IMR-90 (cell line): ENCODE data around the gene GPRC5C. TPM values are rescaled to one million over a fixed set of nuclear protein-coding genes. Genes with fewer than 3 reads are reported as not detected.

Experiments used
- ATAC-seq: fragments of 200-7000 bp; cut with Tn5 transposase; 2 replicates; pipeline ENCODE4 v1.9.1; 2020; ENCODE audit warnings: low read depth, mild to moderate bottlenecking, moderate library complexity
- BruUV-seq: library from RNA; stranded (reverse); fragments of 400-500 nt; replicated peaks from 2 replicates; lab custom pipeline; 2021; lab: Mats Ljungman, UMichigan
- CTCF ChIA-PET: fragments of 300-600 bp; formaldehyde crosslinking; extraction: SDS; loops from one replicate; lab custom pipeline; 2021; ENCODE audit warnings: antibody characterized with exemption; lab: Yijun Ruan, JAX
- POLR2A ChIA-PET: fragments of 300-600 bp; sonication (Branson Sonifier 250); formaldehyde crosslinking; loops from one replicate; lab custom pipeline; 2022; ENCODE audit warnings: antibody characterized with exemption; ENCODE audit not compliant: unreplicated experiment; lab: Charles Lee
- DNase-seq: peaks from one replicate; pipeline ENCODE4 v3.0.0; 2013
- H2AFZ ChIP-seq: replicated peaks from 2 replicates; pipeline ENCODE3; 2013; ENCODE audit warnings: low read length, mild to moderate bottlenecking; ENCODE audit not compliant: poor library complexity
- H2AK5ac ChIP-seq: 2 replicates; pipeline ENCODE4 v1.6.1; 2013; ENCODE audit warnings: low read depth, low read length, inconsistent platforms
- H2AK9ac ChIP-seq: replicated peaks from 2 replicates; pipeline ENCODE3; 2013; ENCODE audit warnings: mild to moderate bottlenecking, low read depth, low read length, moderate library complexity; ENCODE audit not compliant: poor library complexity
- H2BK120ac ChIP-seq: 2 replicates; pipeline ENCODE4 v1.6.1; 2013; ENCODE audit warnings: low read depth, low read length, inconsistent platforms
- H2BK15ac ChIP-seq: 3 replicates; pipeline ENCODE4 v1.6.1; 2013; ENCODE audit warnings: low read depth, low read length, inconsistent platforms
- H2BK20ac ChIP-seq: 2 replicates; pipeline ENCODE4 v1.6.1; 2013; ENCODE audit warnings: low read depth, mild to moderate bottlenecking, inconsistent platforms, low read length, moderate library complexity
- H2BK5ac ChIP-seq: 2 replicates; pipeline ENCODE4 v1.6.1; 2013; ENCODE audit warnings: mild to moderate bottlenecking, low read depth, low read length, inconsistent platforms; ENCODE audit not compliant: poor library complexity, severe bottlenecking
- H3K14ac ChIP-seq: replicated peaks from 2 replicates; pipeline ENCODE4 v1.6.1; 2013; ENCODE audit warnings: low read depth, low read length, inconsistent platforms
- H3K18ac ChIP-seq: 2 replicates; pipeline ENCODE4 v1.6.1; 2013; ENCODE audit warnings: low read depth, low read length, control low read depth
- H3K23ac ChIP-seq: 2 replicates; pipeline ENCODE4 v1.6.1; 2013; ENCODE audit warnings: low read depth, low read length, inconsistent platforms
- H3K27ac ChIP-seq: 2 replicates; pipeline ENCODE4 v1.5.1; 2013; ENCODE audit warnings: mild to moderate bottlenecking, control low read depth, low read length; ENCODE audit not compliant: insufficient read depth
- H3K27me3 ChIP-seq: 2 replicates; pipeline ENCODE4 v1.6.1; 2013; ENCODE audit warnings: low read length; ENCODE audit not compliant: control insufficient read depth, insufficient read depth
- H3K36me3 ChIP-seq: 2 replicates; pipeline ENCODE4 v1.6.1; 2013; ENCODE audit warnings: low read length, mixed read lengths; ENCODE audit not compliant: control insufficient read depth, insufficient read depth
- H3K4ac ChIP-seq: 2 replicates; pipeline ENCODE4 v1.6.1; 2013; ENCODE audit warnings: low read depth, low read length, inconsistent platforms
- H3K4me1 ChIP-seq: 2 replicates; pipeline ENCODE4 v1.6.1; 2013; ENCODE audit warnings: low read length, mixed read lengths; ENCODE audit not compliant: control insufficient read depth, insufficient read depth
- H3K4me2 ChIP-seq: 2 replicates; pipeline ENCODE4 v1.6.1; 2013; ENCODE audit warnings: low read depth, mild to moderate bottlenecking, control low read depth, low read length, moderate library complexity
- H3K4me3 ChIP-seq: 2 replicates; pipeline ENCODE4 v1.5.1; 2013; ENCODE audit warnings: low read depth, mild to moderate bottlenecking, control low read depth, low read length, moderate library complexity; ENCODE audit not compliant: insufficient read depth
- H3K56ac ChIP-seq: 2 replicates; pipeline ENCODE4 v1.6.1; 2013; ENCODE audit warnings: low read length, inconsistent platforms; ENCODE audit not compliant: insufficient read depth; ENCODE audit errors: extremely low read depth
- H3K79me1 ChIP-seq, 2 experiments: 2 replicates each; pipeline ENCODE4 v1.6.1; 2013; ENCODE audit warnings: low read length in 2 of 2, inconsistent platforms in 1 of 2, low read depth in 1 of 2
- H3K9ac ChIP-seq: 2 replicates; pipeline ENCODE4 v1.6.1; 2013; ENCODE audit warnings: low read depth, low read length, control low read depth
- H3K9me1 ChIP-seq: 2 replicates; pipeline ENCODE4 v1.6.1; 2013; ENCODE audit warnings: low read length, inconsistent platforms; ENCODE audit not compliant: insufficient read depth
- H3K9me3 ChIP-seq: 2 replicates; pipeline ENCODE4 v1.6.1; 2013; ENCODE audit warnings: low read length; ENCODE audit not compliant: control insufficient read depth, insufficient read depth
- H4K20me1 ChIP-seq: 2 replicates; pipeline ENCODE4 v1.6.1; 2013; ENCODE audit warnings: low read length, inconsistent platforms; ENCODE audit not compliant: insufficient read depth
- H4K5ac ChIP-seq: 2 replicates; pipeline ENCODE4 v1.6.1; 2013; ENCODE audit warnings: mild to moderate bottlenecking, low read depth, low read length, control low read depth
- H4K8ac ChIP-seq, 2 experiments: 2 replicates each; pipeline ENCODE4 v1.6.1; 2013; ENCODE audit warnings: low read depth in 2 of 2, low read length in 2 of 2, control low read depth in 1 of 2, inconsistent platforms in 1 of 2
- H4K91ac ChIP-seq: 2 replicates; pipeline ENCODE4 v1.6.1; 2013; ENCODE audit warnings: low read depth, low read length, inconsistent platforms; ENCODE audit not compliant: insufficient read depth
- CEBPB ChIP-seq: IDR thresholded peaks from 2 replicates; pipeline ENCODE4 v1.6.1; 2012; ENCODE audit warnings: low read depth, low read length, improper control_type of control experiment
- CHD1 ChIP-seq: IDR thresholded peaks from 2 replicates; pipeline ENCODE4 v1.6.1; 2012; ENCODE audit warnings: low read depth, low read length, improper control_type of control experiment
- CTCF ChIP-seq: conservative IDR thresholded peaks from 2 replicates; pipeline ENCODE4 v1.5.1; 2012; ENCODE audit warnings: mild to moderate bottlenecking, low read depth, low read length, improper control_type of control experiment
- FOS ChIP-seq: fragments of 150-350 bp; IDR thresholded peaks from 2 replicates; pipeline ENCODE4 v1.6.1; 2016; ENCODE audit warnings: low read depth, low read length
- MAFK ChIP-seq: IDR thresholded peaks from 2 replicates; pipeline ENCODE4 v1.6.1; 2012; ENCODE audit warnings: low read depth, low read length, improper control_type of control experiment
- MAZ ChIP-seq: IDR thresholded peaks from 2 replicates; pipeline ENCODE4 v1.6.1; 2012; ENCODE audit warnings: low read depth, mild to moderate bottlenecking, low read length, improper control_type of control experiment, moderate library complexity, borderline replicate concordance
- MXI1 ChIP-seq: IDR thresholded peaks from 2 replicates; pipeline ENCODE4 v1.6.1; 2012; ENCODE audit warnings: low read depth, mild to moderate bottlenecking, low read length, moderate library complexity, borderline replicate concordance
- POLR2A ChIP-seq: IDR thresholded peaks from 2 replicates; pipeline ENCODE4 v1.6.1; 2012; ENCODE audit warnings: mild to moderate bottlenecking, low read depth, low read length
- RAD21 ChIP-seq: IDR thresholded peaks from 2 replicates; pipeline ENCODE4 v1.6.1; 2012; ENCODE audit warnings: low read length, improper control_type of control experiment
- RCOR1 ChIP-seq: IDR thresholded peaks from 2 replicates; pipeline ENCODE4 v1.6.1; 2012; ENCODE audit warnings: mild to moderate bottlenecking, low read length, improper control_type of control experiment; ENCODE audit not compliant: insufficient replicate concordance
- RFX5 ChIP-seq: IDR thresholded peaks from 2 replicates; pipeline ENCODE4 v1.8.0; 2012; ENCODE audit warnings: low read depth, mild to moderate bottlenecking, low read length, moderate library complexity
- USF2 ChIP-seq: fragments of 150-350 bp; IDR thresholded peaks from 2 replicates; pipeline ENCODE4 v1.6.1; 2017; ENCODE audit warnings: mild to moderate bottlenecking, antibody characterized with exemption, low read length, low read depth
- WGBS, 2 experiments: methylation state at CpG; one replicate each; pipeline versions ENCODE4 v1.1.5 to v1.1.7; 2013; ENCODE audit warnings: missing lambda C conversion rate in 2 of 2; ENCODE audit not compliant: insufficient read length in 1 of 2; ENCODE audit errors: extremely low coverage in 2 of 2; 5-methylcytosine and 5-hydroxymethylcytosine counted together
- dilution Hi-C: fragments of 300-500 bp; cut with HindIII; formaldehyde crosslinking; loops from one replicate; pipeline ENCODE4 v1.14.3; 2018; ENCODE audit warnings: low sequenced_read_pairs; ENCODE audit not compliant: unreplicated experiment
- in situ Hi-C: fragments of 300-500 bp; cut with MboI; formaldehyde crosslinking; loops from 3 replicates; pipeline ENCODE4 v1.14.3; 2019; ENCODE audit warnings: low sequenced_read_pairs, inconsistent platforms, mixed read lengths
- intact Hi-C: fragments of 100-400 bp; cut with micrococcal nuclease; formaldehyde crosslinking; loops from 2 replicates; pipeline ENCODE4 v1.10.0; 2022
- polyA plus RNA-seq, 3 experiments: library from polyadenylated mRNA; depleted of rRNA; stranded (reverse); fragments of >200 nt; gene quantifications; 2 replicates each; pipeline ENCODE4 v1.2.3, GENCODE V29; 2012; ENCODE audit warnings: low replicate concordance in 1 of 3
- total RNA-seq: library from RNA; depleted of rRNA; stranded (reverse); fragments of >200 nt; gene quantifications from 2 replicates; pipeline ENCODE4 v1.2.3, GENCODE V29; 2012

The GPRC5C gene
- total and polyA plus RNA-seq, 2 of the 4 experiments (the other 2 are of a cell fraction): not detected

DNA sequence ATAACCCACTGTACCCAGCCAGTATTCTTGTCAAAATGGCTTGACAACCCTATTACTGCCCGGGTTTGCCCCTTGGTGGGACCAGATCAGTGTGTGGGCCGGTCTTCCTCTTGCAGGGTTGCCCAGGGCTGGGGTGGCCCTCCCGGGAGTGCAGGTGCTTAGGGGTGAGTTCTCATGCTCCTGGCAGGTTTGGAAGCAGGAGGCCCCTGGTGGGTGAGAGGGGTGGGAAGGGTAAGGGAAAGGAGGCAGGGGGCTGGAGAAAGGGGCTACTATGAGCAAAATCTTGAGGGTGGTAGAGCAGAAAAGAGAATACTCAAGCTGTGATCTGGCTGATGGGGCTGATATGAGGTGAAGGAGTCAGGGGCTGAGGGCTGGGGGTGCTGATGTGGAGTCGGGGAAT is 41.0 kb downstream of the GPRC5C start:
- no peak overlapping the region for H4K8ac ChIP-seq

More for the DNA sequence above, 41.0 kb downstream of the GPRC5C start:
- Histone ChIP-seq H3K9me3 (peaks cover 8% of the 10 kb centered on the region), H3K18ac (no peak overlapping the region), H3K36me3 (no peaks in the 10 kb centered on the region), H3K23ac (no peak overlapping the region), H3K79me1 (no peaks in the 10 kb centered on the region), H3K9ac (no peak overlapping the region), H3K27me3 (no peaks in the 10 kb centered on the region), H2BK15ac (no peak overlapping the region), H3K4ac (no peak overlapping the region), H4K20me1 (no peaks in the 10 kb centered on the region), H2BK5ac (no peak overlapping the region), H2AK5ac (no peak overlapping the region), H3K4me2 (no peak overlapping the region), H2BK120ac (no peak overlapping the region), H3K27ac (no peak overlapping the region), H4K91ac (no peak overlapping the region), H3K56ac (no peak overlapping the region), H3K4me3 (no peak overlapping the region), H2AK9ac (no peak overlapping the region), H3K14ac (no peak overlapping the region), H4K5ac (no peak overlapping the region), H3K4me1 (no peaks in the 10 kb centered on the region), H2AFZ (no peak overlapping the region), H2BK20ac (no peak overlapping the region), H3K9me1 (no peaks in the 10 kb centered on the region)
- WGBS, 2 experiments: 44% methylated on average over 2 of the region's 4 CpGs; no CpG with 5 or more reads in 1 of the 2 experiments
- TF ChIP-seq CHD1 (no peak), CTCF (no peak), MAFK (no peak), FOS (no peak), RFX5 (no peak), POLR2A (no peak), RAD21 (no peak), CEBPB (no peak), MXI1 (no peak), USF2 (no peak), MAZ (no peak), RCOR1 (no peak)
- in situ Hi-C loops (no loop called here), dilution Hi-C loops (no loop called here), intact Hi-C loops (no loop called here)
- ChIA-PET POLR2A (no interaction called here), CTCF (no interaction called here)
- DNase-seq: no peak
- ATAC-seq: no peak
- BruUV-seq: no TSS peak
